ENCODE measurements around the gene ST6GALNAC4. TPM values are rescaled to one million over a fixed set of nuclear protein-coding genes. Genes with fewer than 3 reads are reported as not detected.
A peak's percentile ranks its signal among the peaks of the same experiment; 100 is the strongest.
"Not testable (repeated sequence)": the region's sequence is repeated elsewhere in the genome, so short reads cannot be mapped to it uniquely, and the experiment has no call there.

Gene ST6GALNAC4
- polyA plus RNA-seq, 3 donors: 10.6 to 11.8 (median 11.6) TPM

DNA sequence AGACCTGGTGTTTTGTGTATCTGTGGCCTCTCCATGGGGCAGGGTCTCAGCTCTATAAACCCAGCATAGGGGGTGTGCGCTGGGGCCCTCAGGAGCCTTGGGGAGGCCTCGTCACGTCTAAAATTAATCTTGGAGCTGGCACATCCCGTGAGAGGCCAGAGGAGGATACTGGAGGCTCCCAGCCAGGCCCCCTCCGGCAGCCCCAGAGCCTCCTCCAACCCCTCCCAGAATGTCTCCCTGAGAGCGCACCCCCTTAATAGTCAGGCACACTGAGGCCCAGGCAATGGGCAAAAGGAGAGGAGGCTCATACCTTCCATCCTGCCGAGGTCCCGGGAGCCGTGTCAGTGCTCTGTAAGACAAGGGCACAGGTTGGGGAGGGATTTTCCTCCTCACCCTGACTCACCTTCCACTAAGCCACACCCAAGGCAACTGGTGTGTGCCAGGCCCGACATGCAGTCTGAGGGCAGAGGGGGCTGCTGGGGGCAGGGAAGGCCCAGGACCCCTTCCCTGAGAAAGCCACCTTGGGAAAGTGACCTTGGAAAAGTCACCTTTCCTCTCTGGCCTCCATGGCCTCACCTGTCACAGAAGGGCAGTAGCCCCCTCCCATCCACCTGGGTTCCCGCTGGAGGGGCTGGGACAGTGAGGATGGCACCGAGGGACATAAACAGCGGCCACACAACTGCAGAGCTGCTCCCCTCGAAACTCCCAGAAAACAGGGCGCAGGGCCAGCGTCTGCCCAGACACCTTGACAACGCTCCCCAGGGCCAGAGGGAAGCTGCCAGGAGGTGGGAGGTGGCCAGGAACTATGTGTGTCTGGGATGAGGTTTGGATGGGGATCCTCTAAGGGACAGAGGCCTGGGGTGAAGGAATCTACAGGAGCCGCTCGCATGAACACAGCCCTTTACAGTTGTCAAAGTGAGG, 42.3 kb downstream of the ST6GALNAC4 start:
- DNase-seq (ENCODE audit: low read depth in 3 of 3, low spot score in 2 of 3): no peak

DNA sequence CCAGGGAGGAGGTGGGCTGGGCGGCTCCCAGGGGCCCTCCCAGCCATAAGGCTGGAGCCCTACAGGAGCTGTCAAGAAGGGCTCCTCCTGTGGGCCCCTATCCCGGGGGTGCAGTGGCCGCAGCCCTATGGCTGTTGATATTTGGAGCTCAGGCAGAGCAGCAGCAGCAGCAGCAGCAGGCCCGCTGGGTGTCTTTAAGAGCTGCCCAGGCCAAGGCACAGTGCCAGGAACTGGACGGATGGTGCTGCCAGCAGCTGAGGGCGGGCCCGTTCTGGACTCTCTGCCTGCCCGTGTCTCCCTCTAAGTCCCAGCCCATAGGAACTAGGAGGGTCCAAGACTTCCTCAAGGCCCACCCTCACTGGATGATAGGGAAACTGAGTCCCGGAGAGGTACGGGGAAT, 43.0 kb downstream of the ST6GALNAC4 start:
- DNase-seq (ENCODE audit: low read depth in 3 of 3, low spot score in 2 of 3): no peak

DNA sequence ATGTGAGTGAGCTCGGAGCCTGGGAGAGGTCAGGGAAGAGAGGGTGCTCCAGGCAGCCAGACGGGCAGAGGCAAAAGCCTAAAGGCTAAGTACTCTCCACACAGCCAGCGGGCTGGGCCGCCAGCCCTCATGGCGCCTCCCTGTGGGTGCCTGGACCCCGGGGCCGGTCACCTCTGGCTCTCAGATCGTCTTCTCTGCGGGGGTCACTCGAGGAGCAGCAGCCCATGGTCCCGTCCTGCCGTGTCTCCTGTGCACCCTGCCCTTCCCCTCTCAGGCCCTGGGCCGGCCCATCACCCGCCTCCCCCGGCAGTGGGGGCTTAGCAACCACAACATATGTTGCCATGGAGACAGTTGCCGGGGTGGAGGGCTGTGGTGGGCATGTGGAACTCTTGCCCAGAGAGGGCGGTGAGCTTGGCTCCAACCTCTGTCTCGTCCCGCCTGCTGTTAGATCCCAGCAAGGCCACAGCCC, 43.6 kb downstream of the ST6GALNAC4 start:
- DNase-seq (ENCODE audit: low read depth in 3 of 3, low spot score in 2 of 3): no peak

DNA sequence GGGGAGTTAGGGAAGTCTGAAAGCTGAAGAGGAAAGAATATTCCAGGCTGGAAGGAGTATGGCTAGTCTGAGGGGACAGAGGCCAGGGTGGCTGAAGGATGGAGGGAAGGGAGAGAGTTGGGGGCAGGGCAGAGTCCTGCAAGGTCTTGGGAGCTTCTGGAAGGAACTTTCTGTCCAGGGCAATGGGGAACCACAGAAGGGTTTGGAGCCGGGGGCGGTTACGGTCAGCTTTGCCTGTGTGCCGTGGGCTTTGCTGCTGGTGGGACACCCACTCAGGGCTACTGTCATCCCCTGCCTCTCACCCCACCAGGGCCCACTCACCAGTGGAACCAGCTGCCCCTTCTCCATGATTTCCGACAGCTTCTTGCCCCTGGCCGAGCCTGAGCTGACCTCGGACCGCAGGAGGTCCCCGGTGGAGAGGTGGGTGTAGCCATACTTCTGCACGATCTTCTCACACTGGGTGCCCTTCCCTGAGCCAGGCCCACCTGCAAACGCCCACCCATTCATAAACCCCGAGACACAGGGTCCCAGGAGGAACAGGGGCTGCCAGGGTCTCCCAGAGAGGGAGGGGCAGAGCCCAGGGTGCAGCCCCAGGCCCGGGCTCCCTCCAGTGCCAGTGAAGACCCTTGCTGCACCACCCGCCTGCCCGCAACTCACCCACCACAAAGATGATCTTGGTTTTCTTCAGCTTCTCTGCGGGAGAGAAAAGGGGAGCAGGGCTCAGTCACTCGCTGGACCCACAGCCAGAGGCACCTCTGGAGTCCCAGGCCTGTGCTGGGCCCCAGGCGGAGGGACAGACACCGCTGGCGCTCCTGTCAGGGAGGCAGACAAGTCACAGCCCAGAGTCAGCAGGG, 44.2 kb downstream of the ST6GALNAC4 start:
- DNase-seq (ENCODE audit: low read depth in 3 of 3, low spot score in 2 of 3): no peak

DNA sequence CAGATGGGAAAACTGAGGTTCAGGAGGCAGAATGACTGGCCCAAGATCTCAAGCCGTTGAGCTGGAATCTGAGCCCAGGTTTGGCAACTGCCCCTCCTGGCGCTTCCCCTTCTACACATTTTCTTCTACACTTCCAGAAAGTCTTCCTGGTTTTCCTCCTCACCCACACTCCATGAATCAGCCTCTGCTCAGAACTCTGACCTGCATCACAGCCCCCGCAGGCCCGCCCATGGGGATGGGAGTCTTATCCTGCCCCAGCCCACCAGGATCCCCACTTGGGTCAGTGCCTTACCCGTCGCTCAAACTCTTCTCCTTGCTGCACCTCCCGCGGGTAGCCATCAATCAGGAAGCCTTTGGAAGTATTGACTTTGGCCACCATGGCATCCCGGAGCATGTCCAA, 45.3 kb downstream of the ST6GALNAC4 start:
- no peak for DNase-seq (ENCODE audit: low read depth in 3 of 3, low spot score in 2 of 3)

DNA sequence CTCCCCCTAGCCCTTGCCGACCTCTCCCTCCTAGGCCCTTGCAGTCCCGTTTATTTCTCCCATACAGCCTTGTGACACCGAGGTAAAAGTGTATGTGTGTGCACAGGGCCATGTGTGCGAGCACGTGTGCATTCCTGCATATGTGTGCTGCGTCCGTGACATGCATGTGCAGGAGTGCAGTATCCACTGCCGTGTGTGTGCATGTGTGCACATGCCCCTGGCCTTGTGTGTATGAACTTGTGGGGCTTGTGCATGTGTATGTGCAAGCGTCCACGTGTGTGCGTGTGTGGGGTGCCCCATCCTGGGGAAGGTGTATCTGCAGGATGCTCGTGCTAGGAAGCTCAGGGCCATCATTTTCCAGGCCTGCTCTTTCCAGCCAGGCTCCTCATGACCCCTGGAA, 46.0 kb downstream of the ST6GALNAC4 start:
- DNase-seq (ENCODE audit: low read depth in 3 of 3, low spot score in 2 of 3): no peak

DNA sequence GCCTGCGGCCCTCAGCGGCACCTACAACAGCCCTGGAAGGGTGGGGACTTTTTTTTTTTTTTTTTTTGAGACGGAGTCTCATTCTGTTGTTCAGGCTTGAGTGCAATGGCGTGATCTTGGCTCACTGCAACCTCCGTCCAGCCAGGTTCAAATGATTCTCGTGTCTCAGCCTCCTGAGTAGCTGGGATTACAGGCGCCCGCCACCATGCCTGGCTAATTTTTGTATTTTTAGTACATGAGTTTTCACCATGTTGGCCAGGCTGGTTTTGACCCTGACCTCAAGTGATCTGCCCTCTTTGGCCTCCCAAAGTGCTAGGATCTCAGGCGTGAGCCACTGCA, 46.7 kb downstream of the ST6GALNAC4 start:
- DNase-seq (ENCODE audit: low read depth in 3 of 3, low spot score in 2 of 3): not testable (repeated sequence)

DNA sequence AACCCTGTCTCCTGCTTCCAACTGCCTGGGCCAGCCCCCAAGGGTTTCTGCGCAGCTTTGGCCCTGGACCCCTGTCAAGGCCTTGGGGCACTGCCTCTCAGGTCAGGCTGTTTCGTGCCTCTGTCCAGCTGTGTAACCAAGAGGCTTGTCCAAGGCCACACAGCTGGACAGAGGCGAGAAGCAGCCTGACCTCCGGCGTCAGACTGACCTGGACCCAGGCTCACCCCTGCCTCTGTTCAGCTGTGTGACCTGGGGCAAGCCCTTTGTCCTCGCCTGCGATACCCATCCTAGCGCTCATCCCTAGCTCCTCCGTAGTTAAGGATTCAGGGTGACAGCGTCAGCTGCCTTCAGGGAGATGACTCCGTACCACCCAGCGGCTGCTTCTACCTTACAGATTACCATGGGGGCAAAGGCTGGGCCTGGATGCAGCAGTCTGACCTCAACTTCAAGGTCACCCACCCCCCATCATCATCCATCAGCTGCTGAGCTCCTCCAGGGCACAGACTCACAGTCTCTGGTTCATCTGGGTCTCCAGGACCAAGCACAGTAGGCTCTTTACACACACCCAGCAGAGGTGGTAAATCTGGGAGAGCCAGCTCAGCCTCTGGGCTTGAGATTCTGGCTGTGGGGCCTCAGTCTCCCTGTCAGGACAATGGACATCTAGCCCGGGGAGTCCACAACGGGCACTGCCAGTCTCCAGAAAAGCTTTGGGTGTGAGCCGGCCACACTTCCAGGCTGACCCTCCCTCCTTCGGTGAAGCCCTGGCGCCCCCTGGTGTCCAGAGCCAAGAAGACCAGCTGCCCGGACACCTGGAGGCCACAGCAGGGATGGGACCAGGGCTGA, 47.3 kb downstream of the ST6GALNAC4 start:
- DNase-seq (ENCODE audit: low read depth in 3 of 3, low spot score in 2 of 3): peak in 1 of 3 donors; percentile 70

DNA sequence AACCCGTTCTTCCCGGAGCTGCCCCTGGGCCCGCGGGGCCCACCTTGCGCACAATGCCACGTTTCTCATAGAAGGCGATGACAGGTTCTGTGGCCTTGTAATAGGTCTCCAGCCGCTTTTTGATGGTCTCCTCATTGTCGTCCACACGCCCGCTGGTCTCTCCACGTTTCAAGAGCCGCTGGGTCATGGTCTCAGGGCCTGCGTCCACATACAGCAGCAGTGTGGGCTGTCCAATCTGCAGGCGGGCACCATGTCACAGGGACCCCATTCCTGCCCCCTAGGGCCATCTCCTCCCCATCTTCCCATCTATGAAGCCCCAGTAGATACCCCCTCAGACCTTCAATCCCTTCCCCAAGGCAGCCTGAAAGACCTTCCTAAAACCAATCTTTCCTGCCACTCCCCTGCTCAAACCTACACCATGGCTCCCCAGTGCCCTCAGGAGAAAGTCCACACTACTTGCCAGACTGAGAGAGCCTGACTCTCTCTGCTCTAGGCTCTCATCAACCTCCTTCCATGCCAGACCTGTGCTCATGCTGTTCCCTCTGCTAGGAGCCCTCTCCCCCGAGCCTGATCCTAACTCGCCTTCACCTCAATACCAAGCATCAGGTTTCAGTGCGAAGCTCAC, 48.5 kb downstream of the ST6GALNAC4 start:
- no peak for DNase-seq (ENCODE audit: low read depth in 3 of 3, low spot score in 2 of 3)

DNA sequence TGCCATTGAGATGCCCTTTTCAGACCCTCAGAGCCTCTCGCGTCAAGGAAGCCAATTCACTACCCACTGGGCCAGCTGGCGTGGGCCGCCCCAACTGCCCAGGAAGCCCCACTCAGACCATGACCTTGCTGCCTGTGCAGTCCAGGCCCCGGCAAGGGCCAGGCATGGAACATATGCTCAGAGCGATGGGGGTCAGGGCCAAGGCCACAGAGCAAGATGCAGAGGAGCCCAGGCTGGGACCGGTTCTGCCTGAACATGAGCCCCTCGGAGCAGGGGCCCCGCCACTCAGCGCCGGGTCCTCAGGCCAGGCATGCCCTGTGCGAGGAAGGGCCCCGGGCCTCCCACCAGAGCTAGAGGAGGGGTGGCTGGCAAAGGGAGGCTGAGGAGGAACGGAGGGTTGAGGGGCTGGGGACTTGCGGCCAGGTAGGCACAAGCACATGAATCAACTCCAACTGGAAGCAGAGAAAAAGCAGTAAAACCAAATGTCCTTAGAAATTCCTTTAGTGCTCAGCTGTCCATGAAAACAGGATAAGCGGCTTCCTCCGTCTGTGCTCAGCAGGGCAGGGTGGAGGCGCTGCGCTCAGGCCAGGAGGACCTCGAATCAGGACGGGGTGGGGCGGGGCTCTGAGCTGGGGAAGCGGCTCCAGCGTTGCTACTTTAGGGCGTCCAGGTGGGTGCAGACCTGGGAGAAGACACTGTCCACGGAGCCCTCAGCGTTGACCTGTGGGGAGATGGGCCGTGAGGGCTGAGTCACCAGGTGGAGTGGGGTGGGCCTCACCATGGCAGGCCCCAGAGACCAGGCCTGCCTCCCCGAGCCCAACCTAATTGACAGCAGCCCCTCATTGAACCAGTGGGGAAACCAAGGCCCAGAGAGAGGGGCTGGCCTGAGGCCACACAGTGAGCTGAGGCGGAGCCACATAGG, 49.2 kb downstream of the ST6GALNAC4 start:
- no peak for DNase-seq (ENCODE audit: low read depth in 3 of 3, low spot score in 2 of 3)

DNA sequence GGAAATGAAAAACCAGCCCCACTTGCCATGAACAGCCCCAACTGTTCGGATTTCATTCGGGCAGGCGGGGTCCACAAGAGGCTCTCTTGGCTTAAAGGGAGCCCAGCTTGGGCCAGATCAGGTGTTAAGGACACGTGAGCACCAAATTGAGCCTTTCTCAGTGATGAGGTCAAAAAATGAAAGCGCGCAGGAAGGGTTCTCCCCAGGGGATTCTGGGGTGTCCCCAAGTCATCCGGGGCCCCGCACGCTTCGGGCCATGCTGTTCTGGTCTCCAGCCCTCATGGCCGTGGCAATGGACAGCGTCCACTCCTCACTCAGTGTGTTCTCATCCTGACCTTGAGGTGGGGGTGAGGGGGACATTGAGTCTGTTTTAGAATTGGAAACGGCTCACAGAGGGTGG, 50.3 kb downstream of the ST6GALNAC4 start:
- no peak for DNase-seq (ENCODE audit: low read depth in 3 of 3, low spot score in 2 of 3)

DNA sequence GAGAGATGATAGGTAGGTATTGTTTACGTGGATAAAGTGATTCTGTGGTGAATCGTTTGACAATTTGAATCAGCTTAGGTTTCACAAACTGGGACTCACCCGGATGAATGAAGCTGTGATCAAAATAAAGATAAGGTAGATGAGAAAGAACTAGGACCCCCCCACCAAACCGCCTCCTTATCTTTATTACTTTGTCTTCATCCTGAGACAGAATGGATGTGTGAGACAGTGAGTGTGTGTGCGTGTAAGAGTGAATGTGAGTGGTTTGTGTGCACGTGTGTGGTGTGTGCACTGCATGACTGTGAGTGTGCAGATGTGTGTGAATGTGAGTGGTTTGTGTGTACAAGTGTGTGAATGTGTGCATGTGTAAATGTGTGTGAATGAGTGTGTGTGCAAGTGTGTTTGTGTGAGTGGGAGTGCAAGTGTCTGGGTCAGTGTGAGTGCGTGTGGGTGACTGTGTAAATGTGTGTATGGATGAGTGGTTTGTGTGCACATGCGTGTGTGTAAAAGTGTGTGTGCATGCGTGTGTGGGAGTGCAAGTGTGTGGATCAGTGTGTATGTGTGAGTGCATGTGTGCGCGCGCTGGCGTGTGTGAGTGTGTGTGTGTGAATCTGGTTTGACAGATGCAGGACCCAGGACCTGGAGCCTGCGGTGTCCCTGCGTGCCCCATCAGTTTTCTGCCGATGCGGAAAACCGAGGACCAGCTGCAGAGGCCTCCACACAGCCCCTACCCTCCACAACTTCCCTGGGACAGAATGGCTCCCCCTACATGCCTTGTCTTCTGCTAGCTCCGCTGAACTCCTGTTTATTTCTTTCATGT, 51.0 kb downstream of the ST6GALNAC4 start:
- no peak for DNase-seq (ENCODE audit: low read depth in 3 of 3, low spot score in 2 of 3)

DNA sequence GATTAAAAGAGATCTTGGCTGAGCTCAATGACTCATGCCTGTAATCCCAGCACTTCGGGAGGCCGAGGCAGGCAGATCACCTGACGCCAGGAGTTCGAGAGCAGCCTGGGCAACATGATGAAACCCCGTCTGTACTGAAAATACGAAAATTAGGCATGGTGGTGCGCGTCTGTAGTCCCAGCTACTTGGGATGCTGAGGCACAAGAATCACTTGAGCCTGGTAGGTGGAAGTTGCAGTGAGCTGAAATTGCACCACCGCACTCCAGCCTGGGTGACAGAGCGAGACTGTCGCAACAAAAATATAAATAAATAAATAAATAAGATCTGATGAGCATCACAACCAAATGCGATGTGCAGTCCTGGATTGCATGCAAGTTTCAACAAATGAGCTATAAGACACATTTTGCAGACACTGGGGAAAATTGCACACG, 53.6 kb downstream of the ST6GALNAC4 start:
- no peak for DNase-seq (ENCODE audit: low read depth in 3 of 3, low spot score in 2 of 3)

DNA sequence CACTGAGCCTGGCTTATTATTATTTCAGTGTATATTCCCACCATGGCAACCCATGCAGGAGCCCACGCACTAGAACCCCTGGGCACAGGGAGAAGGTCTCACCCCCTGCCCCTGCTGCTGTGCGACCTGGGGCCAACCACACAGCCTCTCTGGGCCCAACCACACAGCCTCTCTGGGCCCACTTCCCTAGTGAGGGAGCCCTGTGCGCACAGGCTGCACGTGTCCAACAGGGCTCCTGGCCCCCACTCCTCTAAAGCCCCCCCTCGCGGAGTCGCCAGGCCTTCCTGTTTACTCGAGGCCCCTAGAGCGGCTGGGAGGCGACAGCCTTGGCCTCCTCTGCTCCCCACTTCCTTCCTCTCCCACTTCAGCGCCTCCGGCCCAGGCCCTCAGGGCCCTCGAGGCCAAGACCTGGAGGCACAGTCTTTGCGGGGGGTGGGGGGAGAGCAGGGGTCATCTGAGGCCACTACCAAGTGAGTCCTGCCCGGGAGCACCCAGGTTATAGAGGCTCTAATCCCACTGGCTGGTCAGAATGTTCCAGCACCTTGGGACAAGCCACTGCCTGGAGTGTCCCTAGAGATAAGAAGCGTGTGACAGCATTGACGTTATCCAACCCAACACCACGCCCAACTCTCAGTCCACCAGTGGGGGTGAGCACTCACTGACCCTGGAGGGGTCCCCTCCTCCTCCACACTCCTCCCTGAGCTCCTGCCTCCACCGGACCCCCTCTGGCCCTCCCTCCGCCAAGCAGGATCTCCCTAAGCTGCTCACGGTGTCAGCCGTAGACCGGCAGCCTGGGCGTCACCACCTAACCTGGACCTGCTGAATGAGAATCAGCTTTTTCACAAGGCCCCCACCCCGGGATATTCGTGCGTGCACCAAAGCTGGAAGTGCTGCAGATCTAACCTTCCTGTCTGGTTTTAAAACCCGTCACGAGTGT, 54.5 kb downstream of the ST6GALNAC4 start:
- DNase-seq (ENCODE audit: low read depth in 3 of 3, low spot score in 2 of 3): no peak

DNA sequence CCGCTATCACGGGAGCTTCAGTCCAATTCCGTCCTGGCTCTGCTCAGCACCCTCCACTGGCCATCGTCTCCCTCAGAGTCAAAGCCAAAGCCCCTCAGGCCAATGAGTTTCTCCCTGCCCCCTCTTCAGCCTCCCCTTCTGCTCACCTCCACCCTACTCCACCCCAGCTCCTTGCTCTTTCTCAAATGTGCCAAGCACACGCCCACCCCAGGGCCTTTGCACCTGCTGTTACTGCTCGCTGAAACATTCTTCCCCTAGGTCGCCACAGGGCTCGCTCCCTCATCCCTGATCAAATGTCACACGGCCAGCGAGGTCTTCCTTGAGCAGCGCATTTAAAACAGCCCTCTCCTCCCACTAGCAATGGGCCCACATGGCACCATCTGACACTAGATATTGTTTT, 56.1 kb downstream of the ST6GALNAC4 start:
- DNase-seq (ENCODE audit: low read depth in 3 of 3, low spot score in 2 of 3): no peak

DNA sequence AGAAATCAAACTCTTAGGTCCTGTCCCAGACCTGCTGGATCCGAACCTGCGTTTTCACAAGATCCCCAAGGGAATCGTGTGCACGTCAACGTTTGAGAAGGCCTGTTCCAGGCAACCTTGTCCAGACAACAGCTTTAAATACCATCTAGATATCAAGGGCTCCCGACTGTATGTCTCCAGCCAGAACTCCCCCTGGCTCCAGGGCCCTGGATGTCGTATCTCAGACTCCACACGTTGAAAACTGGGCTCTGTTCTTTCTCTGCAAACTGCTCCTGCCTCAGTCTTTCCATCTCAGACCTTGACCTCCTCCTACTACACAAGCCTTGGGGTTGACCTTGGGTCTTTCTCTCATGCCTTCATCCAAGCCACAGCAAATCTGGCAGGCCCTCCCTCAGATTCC, 56.6 kb downstream of the ST6GALNAC4 start:
- no peak for DNase-seq (ENCODE audit: low read depth in 3 of 3, low spot score in 2 of 3)

DNA sequence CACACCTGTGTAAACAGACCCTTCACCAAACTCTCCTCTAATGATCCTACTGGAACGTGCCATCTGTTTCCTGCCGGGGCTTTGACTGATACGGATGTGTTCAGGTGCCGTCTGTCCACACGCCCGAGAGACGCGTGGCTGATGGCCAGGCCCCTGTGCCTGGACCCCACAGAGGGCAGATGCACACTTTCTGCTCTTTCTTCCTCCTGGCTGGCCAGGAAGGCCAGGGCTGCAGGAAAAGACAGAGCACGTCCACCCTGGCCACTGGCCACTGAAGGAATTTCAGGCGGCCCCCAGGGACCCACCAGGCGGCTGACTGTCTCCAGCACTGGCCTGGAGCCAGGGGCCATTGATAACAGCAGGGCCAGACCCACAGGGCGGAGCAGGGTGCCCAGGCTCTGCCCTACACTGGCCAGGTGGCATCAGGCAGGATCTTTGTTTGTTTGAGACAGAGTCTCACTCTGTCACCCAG, 58.8 kb downstream of the ST6GALNAC4 start:
- no peak for DNase-seq (ENCODE audit: low read depth in 3 of 3, low spot score in 2 of 3)

Data from right renal cortex interstitium (tissue), 3 donors.